KG1 (cell line): Measurements from ENCODE around the gene CLMP.

Source experiments
- DNase-seq: peaks from one replicate; lab custom pipeline; 2025; lab: John Stamatoyannopoulos, UW

Gene CLMP

DNA sequence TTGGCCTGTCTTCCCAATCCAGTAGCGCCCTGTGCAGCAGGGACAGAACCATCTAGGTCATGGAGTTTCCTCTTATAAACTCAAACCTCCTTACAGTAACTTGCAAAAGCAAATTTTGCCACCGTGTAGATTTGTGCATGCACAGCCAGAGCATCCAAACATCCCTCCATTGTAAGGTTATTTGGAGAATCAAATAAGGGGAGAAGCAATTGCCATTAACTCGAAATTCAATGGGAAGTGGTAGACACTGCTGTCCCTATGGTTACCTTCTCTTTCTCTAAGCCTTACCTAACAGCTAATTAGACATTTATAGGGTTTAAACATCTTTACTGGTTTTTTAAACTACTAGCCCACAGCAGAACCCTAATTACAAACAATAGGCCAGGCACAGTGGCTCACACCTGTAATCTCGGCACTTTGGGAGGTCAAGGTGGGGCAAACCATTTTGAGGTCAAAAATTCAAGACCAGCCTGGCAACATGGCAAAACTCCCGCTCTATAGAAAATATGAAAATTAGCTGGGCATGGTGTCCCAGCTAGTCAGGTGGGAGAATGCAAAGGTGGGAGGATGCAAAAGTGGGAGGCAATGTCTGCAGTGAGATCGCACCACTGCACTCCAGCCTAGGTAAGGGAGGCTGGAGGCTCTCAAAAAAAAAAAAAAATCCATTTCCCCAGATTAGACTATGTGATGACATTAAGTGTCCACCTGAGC lies 139.7 kb downstream of the CLMP start:
- DNase-seq = no peak

- DNase-seq = peak; percentile 92
These were observed 140.6 kb downstream of the CLMP start for GRCh38 chr11:123054301-123055065.

DNA sequence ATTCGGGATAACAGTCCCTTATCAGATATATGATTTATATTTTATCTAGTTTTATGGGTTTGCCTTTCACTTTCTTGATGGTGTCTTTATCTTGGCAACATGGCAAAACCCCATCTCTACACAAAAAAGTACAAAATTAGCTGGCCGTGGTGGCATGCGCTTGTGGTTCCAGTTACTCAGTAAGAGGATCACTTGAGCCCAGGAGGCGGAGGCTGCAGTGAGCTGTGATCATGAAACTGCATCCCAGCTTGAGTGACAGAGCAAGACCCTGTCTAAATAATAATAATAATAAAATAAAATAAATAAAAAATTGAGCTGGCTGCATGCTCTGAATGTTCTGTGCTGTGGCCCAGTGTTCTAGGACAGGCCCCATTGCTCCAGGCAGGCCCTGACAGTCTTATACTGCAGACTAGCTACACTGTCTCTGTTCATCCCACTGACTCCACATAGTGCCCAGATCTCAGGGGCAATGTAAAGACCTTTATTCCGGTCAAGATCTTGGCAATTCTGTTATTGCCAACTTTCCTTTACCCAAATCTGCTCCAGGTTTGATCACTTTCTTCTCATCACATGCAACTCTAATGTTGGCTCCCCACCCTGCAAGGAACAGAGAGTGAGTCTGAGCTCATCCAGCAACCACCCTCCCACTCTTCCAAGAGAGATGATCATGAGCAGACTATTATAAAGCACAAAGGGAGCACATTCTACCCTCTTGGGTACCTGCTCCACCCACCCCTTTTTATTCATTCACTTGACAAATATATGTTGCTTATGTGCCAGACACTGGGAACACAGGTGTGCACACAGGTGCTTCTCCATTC lies 141.9 kb downstream of the CLMP start:
- no peak for DNase-seq

GRCh38 chr11:123051634-123052033 lies 143.4 kb downstream of the CLMP start:
- DNase-seq = no peak

GRCh38 chr11:123051146-123051545 lies 143.9 kb downstream of the CLMP start:
- DNase-seq = no peak

- DNase-seq = no peak
These were observed 147.1 kb downstream of the CLMP start for GRCh38 chr11:123047947-123048293.

- DNase-seq = no peak
These were observed 147.6 kb downstream of the CLMP start for GRCh38 chr11:123047266-123047946.

GRCh38 chr11:123046473-123047259 lies 148.4 kb downstream of the CLMP start:
- no peak for DNase-seq

- DNase-seq = no peak
These were observed 149.9 kb downstream of the CLMP start for GRCh38 chr11:123045101-123045500.

GRCh38 chr11:123041185-123041584 lies 153.9 kb downstream of the CLMP start:
- no peak for DNase-seq

DNA sequence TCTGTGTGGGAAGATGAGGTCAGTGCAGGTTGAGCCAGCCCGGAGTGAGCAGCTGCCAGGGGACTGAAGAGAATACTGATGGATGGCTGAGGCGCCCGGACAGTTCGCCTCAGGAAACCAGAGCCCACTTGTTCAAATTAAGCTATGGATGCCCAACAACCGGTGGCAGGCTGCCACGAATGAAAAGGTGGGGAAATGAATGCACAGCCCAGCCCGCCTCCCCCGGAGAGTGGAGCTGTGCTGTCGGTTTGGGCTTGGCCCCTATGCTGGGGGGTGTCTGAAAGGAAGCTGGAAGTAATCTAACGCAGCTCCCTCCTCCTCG lies 155.0 kb downstream of the CLMP start:
- DNase-seq = no peak

DNA sequence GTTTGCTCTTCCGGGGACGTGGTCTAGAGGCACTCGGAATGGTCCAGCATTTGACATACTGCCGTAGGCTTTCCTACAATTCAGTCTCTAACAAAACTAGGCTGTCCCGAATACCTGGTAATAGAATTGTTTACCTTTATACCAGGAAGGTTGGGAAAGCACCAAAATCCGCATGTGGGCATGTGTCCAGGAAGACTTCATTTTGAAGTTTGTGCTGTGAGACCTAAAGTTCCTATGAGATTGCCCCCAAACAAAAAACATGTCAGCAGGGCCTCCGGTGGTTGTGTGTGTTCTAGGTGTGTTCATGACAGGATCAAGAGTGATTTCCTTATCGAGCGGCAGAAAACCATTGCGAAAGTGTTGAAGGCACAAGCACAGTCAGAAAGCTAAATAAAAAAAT lies 159.2 kb downstream of the CLMP start:
- no peak for DNase-seq

DNA sequence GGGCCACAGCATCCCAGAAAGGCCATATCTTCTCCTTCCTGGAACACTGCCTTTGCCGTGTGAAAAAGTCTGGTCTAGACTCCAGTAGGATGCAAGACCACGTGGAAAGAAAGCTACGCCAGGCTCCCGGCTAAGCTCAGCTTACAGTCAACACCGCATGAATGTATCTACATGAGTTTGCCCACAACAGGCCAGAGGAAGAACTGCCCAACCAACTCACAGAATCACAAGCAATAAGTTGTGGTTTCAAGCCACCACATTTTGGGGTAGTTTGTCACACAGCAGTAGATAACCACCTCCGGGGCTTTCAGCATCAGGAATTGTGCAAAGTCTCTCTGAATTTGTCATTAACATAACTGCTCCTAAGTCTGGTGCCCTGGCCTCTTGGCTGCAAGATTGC lies 160.5 kb downstream of the CLMP start:
- DNase-seq = no peak

GRCh38 chr11:123033895-123034294 lies 161.2 kb downstream of the CLMP start:
- DNase-seq = no peak

DNA sequence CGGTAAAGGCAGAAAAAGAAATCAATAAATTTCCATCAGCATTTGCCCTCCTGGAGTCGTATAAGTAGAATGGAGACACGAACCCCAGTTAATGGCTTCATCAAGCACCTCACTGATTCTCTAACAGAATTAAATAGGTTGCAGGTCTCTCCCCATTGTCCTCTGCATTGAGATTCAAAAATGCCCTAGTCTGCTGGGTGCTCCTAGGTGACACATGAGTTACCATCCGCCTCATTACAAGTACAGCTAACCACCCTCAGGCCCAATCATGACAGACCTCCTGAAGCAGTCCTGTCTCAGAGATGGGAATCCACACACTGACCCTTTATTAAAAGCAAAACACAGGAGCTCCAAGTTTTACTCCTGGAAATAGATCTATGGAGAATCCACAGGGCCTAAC lies 164.5 kb downstream of the CLMP start:
- no peak for DNase-seq

- peak; percentile 71 for DNase-seq
These were observed 174.1 kb downstream of the CLMP start for GRCh38 chr11:123020968-123021367.
